H9 (cell line): ENCODE data around the gene KLHL2. TPM values are rescaled to one million over a fixed set of nuclear protein-coding genes. Genes with fewer than 3 reads are reported as not detected.
"Not testable (repeated sequence)": the region's sequence is repeated elsewhere in the genome, so short reads cannot be mapped to it uniquely, and the experiment has no call there.

Source experiments
- DNase-seq: peaks from one replicate; pipeline ENCODE4 v3.0.0-alpha.2; 2017
- H2AFZ ChIP-seq: one replicate; pipeline ENCODE4 v1.6.1; 2013; ENCODE audit warnings: mild to moderate bottlenecking, low read length, control low read depth, moderate library complexity
- H2AK5ac ChIP-seq: 2 replicates; pipeline ENCODE4 v1.6.1; 2013; ENCODE audit warnings: low read length, control low read depth, mixed read lengths; ENCODE audit not compliant: insufficient read length
- H2BK120ac ChIP-seq: one replicate; pipeline ENCODE4 v1.6.1; 2013; ENCODE audit warnings: low read depth, mild to moderate bottlenecking, low read length, control low read depth, inconsistent platforms; ENCODE audit not compliant: poor library complexity, severe bottlenecking
- H2BK12ac ChIP-seq: 2 replicates; pipeline ENCODE4 v1.6.1; 2013; ENCODE audit warnings: low read length, control low read depth, mixed read lengths, low read depth; ENCODE audit not compliant: insufficient read length
- H2BK15ac ChIP-seq: 2 replicates; pipeline ENCODE4 v1.6.1; 2013; ENCODE audit warnings: low read depth, low read length, control low read depth
- H2BK20ac ChIP-seq: one replicate; pipeline ENCODE4 v1.6.1; 2013; ENCODE audit warnings: low read depth, mild to moderate bottlenecking, low read length, control low read depth, inconsistent platforms; ENCODE audit not compliant: poor library complexity, severe bottlenecking
- H2BK5ac ChIP-seq: 2 replicates; pipeline ENCODE4 v1.6.1; 2013; ENCODE audit warnings: low read length, control low read depth, mixed read lengths; ENCODE audit not compliant: insufficient read length
- H3K14ac ChIP-seq: 2 replicates; pipeline ENCODE4 v1.6.1; 2013; ENCODE audit warnings: low read length, control low read depth; ENCODE audit not compliant: insufficient read depth
- H3K18ac ChIP-seq: 2 replicates; pipeline ENCODE4 v1.6.1; 2013; ENCODE audit warnings: low read depth, mild to moderate bottlenecking, mixed read lengths, low read length, control low read depth; ENCODE audit not compliant: insufficient read length
- H3K23ac ChIP-seq: 2 replicates; pipeline ENCODE4 v1.6.1; 2013; ENCODE audit warnings: low read length, control low read depth, mixed read lengths, low read depth; ENCODE audit not compliant: insufficient read length
- H3K23me2 ChIP-seq: 2 replicates; pipeline ENCODE4 v1.6.1; 2013; ENCODE audit warnings: low read depth, mild to moderate bottlenecking, mixed read lengths, low read length, control low read depth; ENCODE audit not compliant: insufficient read length, poor library complexity, severe bottlenecking
- H3K27ac ChIP-seq: 2 replicates; pipeline ENCODE4 v1.5.1; 2013; ENCODE audit warnings: low read length, control low read depth, mixed read lengths, low read depth; ENCODE audit not compliant: insufficient read length
- H3K27me3 ChIP-seq: 2 replicates; pipeline ENCODE4 v1.6.1; 2013; ENCODE audit warnings: low read length, control low read depth, inconsistent platforms; ENCODE audit not compliant: insufficient read depth
- H3K4ac ChIP-seq: 2 replicates; pipeline ENCODE4 v1.6.1; 2013; ENCODE audit warnings: low read depth, mild to moderate bottlenecking, control low read depth, inconsistent platforms, low read length, moderate library complexity
- H3K4me1 ChIP-seq: 2 replicates; pipeline ENCODE4 v1.6.1; 2013; ENCODE audit warnings: low read length, control low read depth, inconsistent platforms; ENCODE audit not compliant: insufficient read depth
- H3K4me2 ChIP-seq: 2 replicates; pipeline ENCODE4 v1.6.1; 2013; ENCODE audit warnings: low read length, control low read depth, mixed read lengths; ENCODE audit not compliant: insufficient read length, insufficient read depth
- H3K56ac ChIP-seq: 2 replicates; pipeline ENCODE4 v1.6.1; 2013; ENCODE audit warnings: low read depth, mild to moderate bottlenecking, mixed read lengths, low read length, control low read depth; ENCODE audit not compliant: insufficient read length
- H3K79me1 ChIP-seq: 2 replicates; pipeline ENCODE4 v1.6.1; 2013; ENCODE audit warnings: low read depth, mild to moderate bottlenecking, moderate library complexity, low read length, control low read depth, inconsistent platforms; ENCODE audit not compliant: insufficient read depth, poor library complexity, severe bottlenecking
- H3K79me2 ChIP-seq: 2 replicates; pipeline ENCODE4 v1.6.1; 2013; ENCODE audit warnings: low read length, control low read depth, inconsistent platforms; ENCODE audit not compliant: insufficient read depth
- H3K9ac ChIP-seq: 2 replicates; pipeline ENCODE4 v1.6.1; 2013; ENCODE audit warnings: low read length, control low read depth, mixed read lengths; ENCODE audit not compliant: insufficient read length; ENCODE audit errors: extremely low read depth
- H3K9me3 ChIP-seq: one replicate; pipeline ENCODE4 v1.6.1; 2013; ENCODE audit warnings: low read depth, low read length, inconsistent platforms; ENCODE audit not compliant: control insufficient read depth
- H3T11ph ChIP-seq: one replicate; pipeline ENCODE4 v1.6.1; 2013; ENCODE audit warnings: mild to moderate bottlenecking, low read length, control low read depth, inconsistent platforms
- H4K20me1 ChIP-seq: one replicate; pipeline ENCODE4 v1.6.1; 2013; ENCODE audit not compliant: control insufficient read depth, insufficient read length, insufficient read depth
- H4K5ac ChIP-seq: 2 replicates; pipeline ENCODE4 v1.6.1; 2013; ENCODE audit warnings: low read depth, mild to moderate bottlenecking, mixed read lengths, low read length, control low read depth; ENCODE audit not compliant: insufficient read length
- H4K8ac ChIP-seq: replicated peaks from 2 replicates; pipeline ENCODE4 v1.6.1; 2013; ENCODE audit warnings: low read length, control low read depth, mixed read lengths, low read depth; ENCODE audit not compliant: insufficient read length
- H4K91ac ChIP-seq: 2 replicates; pipeline ENCODE4 v1.6.1; 2013; ENCODE audit warnings: low read depth, mild to moderate bottlenecking, moderate library complexity, mixed read lengths, low read length, control low read depth; ENCODE audit not compliant: insufficient read length
- H3K27ac Mint-ChIP-seq, 3 experiments: 2 replicates in 2 of 3; 3 replicates in 1 of 3; pipeline ENCODE4 v1.8.0; 2020 to 2021; ENCODE audit warnings: mixed read lengths in 3 of 3, mild to moderate bottlenecking in 1 of 3, moderate library complexity in 1 of 3
- H3K27me3 Mint-ChIP-seq: 2 replicates; pipeline ENCODE4 v1.8.0; 2021; ENCODE audit warnings: low read depth, mild to moderate bottlenecking, moderate library complexity, mixed read lengths
- H3K36me3 Mint-ChIP-seq, 3 experiments: 2 replicates in 2 of 3; 3 replicates in 1 of 3; pipeline ENCODE4 v1.8.0; 2020 to 2021; ENCODE audit warnings: low read depth in 3 of 3, mixed read lengths in 3 of 3; ENCODE audit not compliant: insufficient read depth in 1 of 3
- H3K4me1 Mint-ChIP-seq, 2 experiments: 2 replicates each; pipeline ENCODE4 v1.8.0; 2020; ENCODE audit warnings: mixed read lengths in 2 of 2
- H3K4me3 Mint-ChIP-seq, 2 experiments: 2 replicates in 1 of 2; 3 replicates in 1 of 2; pipeline ENCODE4 v1.8.0; 2020 to 2021; ENCODE audit warnings: mild to moderate bottlenecking in 2 of 2, mixed read lengths in 2 of 2, moderate library complexity in 1 of 2
- H3K9me3 Mint-ChIP-seq, 2 experiments: 2 replicates in 1 of 2; 3 replicates in 1 of 2; pipeline ENCODE4 v1.8.0; 2020; ENCODE audit warnings: mild to moderate bottlenecking in 2 of 2, mixed read lengths in 2 of 2, moderate library complexity in 1 of 2
- WGBS: extraction: QIAGEN DNeasy Blood & Tissue Kit; methylation state at CpG from one replicate; pipeline ENCODE4 v1.1.7; 2013; ENCODE audit warnings: missing lambda C conversion rate, low lambda C conversion rate, mixed read lengths; ENCODE audit not compliant: insufficient read length; ENCODE audit errors: extremely low coverage; 5-methylcytosine and 5-hydroxymethylcytosine counted together
- total RNA-seq: library from RNA; stranded (reverse); gene quantifications from 2 replicates; pipeline ENCODE4 v1.2.1, GENCODE V29; 2021

Gene KLHL2
- total RNA-seq, 1 experiment from 2014 or later, result 14.3 TPM

- not testable (repeated sequence) for H2BK20ac ChIP-seq, H3K4me3 Mint-ChIP-seq, H3K4me1 Mint-ChIP-seq, H3K27ac Mint-ChIP-seq, H3K27ac ChIP-seq, H3K9ac ChIP-seq, H3K23me2 ChIP-seq, H3K36me3 Mint-ChIP-seq, H3K4ac ChIP-seq, H4K91ac ChIP-seq, H4K8ac ChIP-seq, H3K79me2 ChIP-seq, H4K5ac ChIP-seq, H3K56ac ChIP-seq, H2BK5ac ChIP-seq, H3K18ac ChIP-seq, H3K27me3 Mint-ChIP-seq, H2AFZ ChIP-seq, H3K27me3 ChIP-seq, H2AK5ac ChIP-seq, DNase-seq, H2BK12ac ChIP-seq, H3K9me3 ChIP-seq, H3T11ph ChIP-seq, H3K4me1 ChIP-seq, H3K4me2 ChIP-seq, H2BK15ac ChIP-seq, H2BK120ac ChIP-seq, H3K79me1 ChIP-seq, H3K9me3 Mint-ChIP-seq, H3K23ac ChIP-seq, H4K20me1 ChIP-seq, H3K14ac ChIP-seq
- no CpG with 5 or more reads among the region's 2 CpGs for WGBS
Measured at GRCh38 chr4:165244148-165244547, 36.8 kb downstream of the KLHL2 start.

- H3K4me2 ChIP-seq, H4K20me1 ChIP-seq, H3K4me1 ChIP-seq, H3K18ac ChIP-seq, H2BK5ac ChIP-seq, H3K27me3 ChIP-seq, H3K23ac ChIP-seq, H3K4me3 Mint-ChIP-seq, H3K4me1 Mint-ChIP-seq, H3K79me1 ChIP-seq, DNase-seq, H4K8ac ChIP-seq, H2BK120ac ChIP-seq, H3K14ac ChIP-seq, H3K23me2 ChIP-seq, H3T11ph ChIP-seq, H4K91ac ChIP-seq, H3K4ac ChIP-seq, H3K9ac ChIP-seq, H3K79me2 ChIP-seq, H3K27ac Mint-ChIP-seq, H2BK20ac ChIP-seq, H2BK15ac ChIP-seq, H3K36me3 Mint-ChIP-seq, H4K5ac ChIP-seq, H3K27ac ChIP-seq, H3K9me3 Mint-ChIP-seq, H2AFZ ChIP-seq, H3K56ac ChIP-seq, H2BK12ac ChIP-seq, H3K9me3 ChIP-seq, H3K27me3 Mint-ChIP-seq, H2AK5ac ChIP-seq: not testable (repeated sequence)
- WGBS, result no CpG with 5 or more reads among the region's 10 CpGs
Measured at GRCh38 chr4:165244587-165245186, 37.3 kb downstream of the KLHL2 start.
